Measurements from ENCODE around the gene ATP2B3. TPM values are rescaled to one million over a fixed set of nuclear protein-coding genes. Genes with fewer than 3 reads are reported as not detected.

ATP2B3 gene
- polyA plus RNA-seq, 1 donor (not counting 4 experiments of a cell fraction or from before 2014, with no cell fraction given) = not detected

DNA sequence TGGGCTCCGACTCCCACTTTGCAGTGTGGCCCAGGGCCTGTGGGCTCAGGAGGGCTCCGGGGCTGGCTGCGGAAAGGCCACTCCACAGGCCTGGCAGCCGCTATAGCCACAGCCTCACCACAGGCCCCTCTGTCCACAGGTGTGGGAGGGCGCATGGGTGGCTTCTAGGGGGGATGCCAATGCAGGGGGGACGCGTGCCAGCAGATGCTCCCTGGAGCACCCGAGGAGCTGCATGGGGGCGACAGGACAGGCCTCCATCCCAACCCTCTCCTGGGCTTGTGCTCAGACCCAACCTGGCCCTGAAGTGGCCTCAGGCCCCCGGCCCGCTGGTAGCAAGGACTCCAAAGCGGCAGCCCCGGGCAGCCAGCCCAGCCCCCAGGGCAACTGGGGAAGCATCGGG is 14.6 kb upstream of the ATP2B3 start:
- Histone ChIP-seq H3K4me2 (ENCODE audit: control insufficient read depth, extremely low read depth, insufficient read depth, low read depth, low read length) (no peak overlapping the region), H2AFZ (ENCODE audit: control insufficient read depth, low read length) (no peak overlapping the region), H3K27me3 (ENCODE audit: control insufficient read depth, extremely low read depth, insufficient read depth, low read length) (peaks cover 17% of the 10 kb centered on the region), H3K9ac (ENCODE audit: control insufficient read depth, extremely low read depth, insufficient read depth, low read length) (no peak overlapping the region), H3K4me3 (ENCODE audit: control insufficient read depth in 2 of 3, extremely low read depth in 1 of 3, insufficient read depth in 2 of 3, low read depth in 1 of 3, low read length in 3 of 3) (no peak overlapping the region), H3K36me3 (ENCODE audit: control insufficient read depth in 2 of 2, extremely low read depth in 1 of 2, insufficient read depth in 2 of 2, low read length in 2 of 2) (no peaks in the 10 kb centered on the region), H3K79me2 (ENCODE audit: control insufficient read depth, insufficient read depth, low read length) (no peaks in the 10 kb centered on the region), H3K4me1 (ENCODE audit: control insufficient read depth, extremely low read depth, insufficient read depth, low read length) (no peaks in the 10 kb centered on the region), H3K9me1 (ENCODE audit: control insufficient read depth, extremely low read depth, insufficient read depth, low read length) (no peaks in the 10 kb centered on the region), H3K9me3 (ENCODE audit: control insufficient read depth, low read depth, low read length) (peaks cover 4% of the 10 kb centered on the region), H4K20me1 (ENCODE audit: control insufficient read depth, extremely low read depth, insufficient read depth, low read length) (no peaks in the 10 kb centered on the region), H3K27ac (ENCODE audit: control insufficient read depth, insufficient read depth, low read length) (no peak overlapping the region)
- TF ChIP-seq EZH2 (IDR thresholded peaks at IDR 0.05; ENCODE audit: low read length) (no peak), CTCF (optimal IDR thresholded peaks at IDR 0.05 in 1 of 3, IDR thresholded peaks at IDR 0.05 in 1 of 3, conservative IDR thresholded peaks at IDR 0.05 in 1 of 3; ENCODE audit: extremely low read depth in 1 of 3, insufficient read depth in 2 of 3, low read length in 3 of 3) (no peak)
- DNase-seq (ENCODE audit: low read depth, low spot score) = no peak
- FAIRE-seq = no peak
- dilution Hi-C loops (cut with MboI; ENCODE audit: extremely low pct_ligation_motif_present, low sequenced_read_pairs) = no loop called here

DNA sequence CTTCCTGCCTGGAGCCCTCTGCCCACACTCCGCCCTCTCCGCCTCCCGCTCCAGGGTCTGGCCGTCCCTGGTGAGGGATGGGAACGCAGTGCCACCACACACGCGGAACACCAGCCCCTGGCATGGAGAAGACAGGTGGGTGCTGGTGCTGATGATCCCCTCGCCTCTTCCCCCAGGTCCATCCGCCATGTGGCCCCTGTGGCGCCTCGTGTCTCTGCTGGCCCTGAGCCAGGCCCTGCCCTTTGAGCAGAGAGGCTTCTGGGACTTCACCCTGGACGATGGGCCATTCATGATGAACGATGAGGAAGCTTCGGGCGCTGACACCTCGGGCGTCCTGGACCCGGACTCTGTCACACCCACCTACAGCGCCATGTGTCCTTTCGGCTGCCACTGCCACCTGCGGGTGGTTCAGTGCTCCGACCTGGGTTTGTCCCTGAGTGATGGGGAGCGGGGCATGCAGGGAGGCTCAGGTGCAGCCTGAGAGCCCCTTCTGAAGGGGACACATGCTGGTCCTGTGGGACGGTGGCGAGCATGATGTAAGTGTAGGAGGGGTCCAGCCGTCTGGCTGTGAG is 12.9 kb upstream of the ATP2B3 start:
- peaks cover 14% of the 10 kb centered on the region for H3K27me3 ChIP-seq (ENCODE audit: control insufficient read depth, extremely low read depth, insufficient read depth, low read length)
- H3K4me3 ChIP-seq (ENCODE audit: control insufficient read depth in 2 of 3, extremely low read depth in 1 of 3, insufficient read depth in 2 of 3, low read depth in 1 of 3, low read length in 3 of 3) = no peak overlapping the region
- no peak for DNase-seq (ENCODE audit: low read depth, low spot score)
- dilution Hi-C loops (cut with MboI; ENCODE audit: extremely low pct_ligation_motif_present, low sequenced_read_pairs) = no loop called here
- H3K36me3 ChIP-seq (ENCODE audit: control insufficient read depth in 2 of 2, extremely low read depth in 1 of 2, insufficient read depth in 2 of 2, low read length in 2 of 2) = no peaks in the 10 kb centered on the region
- H2AFZ ChIP-seq (ENCODE audit: control insufficient read depth, low read length) = no peak overlapping the region
- no peaks in the 10 kb centered on the region for H3K9me1 ChIP-seq (ENCODE audit: control insufficient read depth, extremely low read depth, insufficient read depth, low read length)
- no peaks in the 10 kb centered on the region for H3K4me1 ChIP-seq (ENCODE audit: control insufficient read depth, extremely low read depth, insufficient read depth, low read length)
- no peak for TF ChIP-seq EZH2 (IDR thresholded peaks at IDR 0.05; ENCODE audit: low read length)
- no peak for TF ChIP-seq CTCF (optimal IDR thresholded peaks at IDR 0.05 in 1 of 3, IDR thresholded peaks at IDR 0.05 in 1 of 3, conservative IDR thresholded peaks at IDR 0.05 in 1 of 3; ENCODE audit: extremely low read depth in 1 of 3, insufficient read depth in 2 of 3, low read length in 3 of 3)
- no peak overlapping the region for H3K4me2 ChIP-seq (ENCODE audit: control insufficient read depth, extremely low read depth, insufficient read depth, low read depth, low read length)
- H3K9me3 ChIP-seq (ENCODE audit: control insufficient read depth, low read depth, low read length) = peaks cover 4% of the 10 kb centered on the region
- no peak overlapping the region for H3K9ac ChIP-seq (ENCODE audit: control insufficient read depth, extremely low read depth, insufficient read depth, low read length)
- no peak for FAIRE-seq
- no peaks in the 10 kb centered on the region for H3K79me2 ChIP-seq (ENCODE audit: control insufficient read depth, insufficient read depth, low read length)
- no peaks in the 10 kb centered on the region for H4K20me1 ChIP-seq (ENCODE audit: control insufficient read depth, extremely low read depth, insufficient read depth, low read length)
- H3K27ac ChIP-seq (ENCODE audit: control insufficient read depth, insufficient read depth, low read length) = no peak overlapping the region

Measured in keratinocyte (primary cell).